MM.1S (cell line): ENCODE results near the gene FGF3.

Experiments
- CTCF ChIP-seq: fragments of 300-600 bp; sonication (generic); IDR thresholded peaks from 2 replicates; pipeline ENCODE4 v1.5.1; 2016; ENCODE audit warnings: antibody characterized with exemption, low read length, mixed read lengths
- EZH2 ChIP-seq: fragments of 300-600 bp; sonication (generic); optimal IDR thresholded peaks from 2 replicates; pipeline ENCODE3; 2017; ENCODE audit warnings: low read depth, mild to moderate bottlenecking, antibody characterized with exemption, low read length, mixed read lengths

DNA sequence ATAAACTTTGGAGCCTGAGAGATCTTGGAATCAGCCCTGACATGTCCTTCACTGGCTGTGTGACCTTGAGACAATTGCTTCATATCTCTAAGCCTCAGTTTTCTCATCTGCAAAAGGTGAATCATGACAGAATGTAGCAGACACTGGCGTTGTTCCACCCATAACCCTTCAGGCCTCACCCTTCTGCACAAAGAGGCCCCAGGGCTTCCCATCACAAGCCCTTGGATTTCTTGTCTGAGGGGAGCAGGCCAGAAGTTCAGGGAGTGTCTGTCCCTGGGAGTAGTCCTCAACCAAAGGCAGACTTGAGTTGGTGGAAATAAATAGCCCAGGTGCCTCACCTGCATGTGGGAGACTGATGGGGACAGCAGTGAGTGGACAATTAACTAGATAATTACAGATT, 16.6 kb downstream of the FGF3 start:
- no peak for TF ChIP-seq CTCF
- TF ChIP-seq EZH2: no peak
